Effector memory CD8-positive, alpha-beta T cell (primary cell): ENCODE data around the gene TSC22D1.
A peak's percentile ranks its signal among the peaks of the same experiment; 100 is the strongest.

Experiments used
- ATAC-seq: fragments of 150-1000 bp; cut with Tn5 transposase; replicated peaks from 2 replicates; pipeline ENCODE4 v1.10.0; 2021; ENCODE audit warnings: mild to moderate bottlenecking, moderate library complexity
- DNase-seq, 3 experiments: peaks; one replicate each; pipeline ENCODE4 v3.0.0; 2021
- H3K27ac Mint-ChIP-seq, 2 donors: one replicate each; pipeline ENCODE4 v1.8.0; 2022; ENCODE audit warnings: mild to moderate bottlenecking in 2 of 2, mixed read lengths in 2 of 2, moderate library complexity in 2 of 2
- H3K27me3 Mint-ChIP-seq, 2 donors: one replicate each; pipeline ENCODE4 v1.8.0; 2022; ENCODE audit warnings: mixed read lengths in 2 of 2
- H3K36me3 Mint-ChIP-seq: one replicate; pipeline ENCODE4 v1.8.0; 2022; ENCODE audit warnings: mild to moderate bottlenecking, moderate library complexity, mixed read lengths; ENCODE audit not compliant: insufficient read depth
- H3K4me1 Mint-ChIP-seq, 2 donors: one replicate each; pipeline ENCODE4 v1.8.0; 2022; ENCODE audit warnings: low read depth in 2 of 2, mixed read lengths in 2 of 2
- H3K4me3 Mint-ChIP-seq, 2 donors: one replicate each; pipeline ENCODE4 v1.8.0; 2022; ENCODE audit warnings: mild to moderate bottlenecking in 2 of 2, mixed read lengths in 2 of 2, moderate library complexity in 2 of 2
- H3K9me3 Mint-ChIP-seq, 2 donors: one replicate each; pipeline ENCODE4 v1.8.0; 2022; ENCODE audit warnings: mixed read lengths in 2 of 2

Gene TSC22D1

DNA sequence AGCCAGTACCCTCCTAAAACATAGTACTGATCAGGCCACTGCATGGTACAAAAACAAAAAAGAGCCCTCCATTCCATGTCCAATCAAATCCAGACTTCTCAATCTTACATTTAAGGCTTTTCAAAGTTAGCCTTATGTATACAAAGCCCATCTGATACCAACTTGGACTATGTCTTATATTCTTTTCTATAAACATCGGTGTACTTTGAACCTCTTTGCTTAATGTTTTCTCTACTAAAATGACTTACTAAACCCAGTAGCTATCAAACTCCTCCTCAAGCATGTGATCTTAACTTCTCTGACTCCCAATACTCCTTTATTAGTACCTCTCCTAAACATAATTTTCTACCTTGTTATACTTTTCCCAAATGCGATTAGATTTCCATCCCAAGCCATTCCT lies 14.8 kb downstream of the TSC22D1 start:
- no peak for DNase-seq
- Mint-ChIP-seq H3K36me3 (no peaks in the 10 kb centered on the region), H3K27ac (no peak overlapping the region), H3K27me3 (no peaks in the 10 kb centered on the region), H3K9me3 (no peaks in the 10 kb centered on the region), H3K4me3 (no peak overlapping the region), H3K4me1 (peaks cover 6 to 16% of the 10 kb centered on the region in 2 donors)
- ATAC-seq: no peak

DNA sequence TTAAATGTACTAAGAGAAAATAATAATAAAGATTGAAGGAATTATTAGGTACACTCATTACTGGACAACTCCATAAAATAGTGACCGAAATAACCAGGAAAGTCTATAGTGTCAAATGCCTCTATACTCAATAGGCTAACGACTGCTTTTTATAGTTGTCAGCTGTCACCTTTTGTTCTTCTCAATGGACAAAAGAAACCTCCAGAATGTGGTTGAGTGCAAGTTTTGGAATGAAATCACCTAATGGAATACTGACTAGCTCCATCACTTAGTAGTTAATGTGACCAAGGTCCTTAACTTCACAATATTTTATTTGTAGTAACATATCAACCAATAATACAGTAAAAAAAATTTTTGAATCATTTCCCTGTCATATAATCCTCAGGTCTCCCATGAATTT lies 18.1 kb downstream of the TSC22D1 start:
- no peak overlapping the region for H3K27ac Mint-ChIP-seq

DNA sequence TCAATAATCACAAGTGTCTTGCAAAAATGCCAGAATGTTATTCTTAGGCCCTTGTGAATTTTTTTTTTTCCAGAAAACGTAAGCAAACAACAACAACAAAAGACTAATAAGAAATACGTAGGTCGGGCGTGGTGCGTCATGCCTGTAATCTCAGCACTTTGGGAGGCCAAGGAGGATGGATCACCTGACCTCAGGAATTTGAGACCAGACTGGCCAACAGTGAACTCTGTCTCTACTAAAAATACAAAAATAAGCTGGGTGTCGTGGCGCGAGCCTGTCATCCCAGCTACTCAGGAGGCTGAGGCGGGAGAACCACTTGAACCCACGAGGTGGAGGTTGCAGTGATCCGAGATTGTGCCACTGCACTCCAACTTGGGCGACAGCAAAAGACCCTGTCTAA lies 20.9 kb downstream of the TSC22D1 start:
- Mint-ChIP-seq H3K4me1 (peaks cover 0 to 10% of the 10 kb centered on the region in 2 donors), H3K4me3 (no peak overlapping the region), H3K9me3 (no peaks in the 10 kb centered on the region), H3K27ac (no peak overlapping the region), H3K27me3 (no peaks in the 10 kb centered on the region), H3K36me3 (peaks cover 3% of the 10 kb centered on the region)
- ATAC-seq: no peak
- DNase-seq: no peak

More for the DNA sequence above, 18.1 kb downstream of the TSC22D1 start:
- no peaks in the 10 kb centered on the region for H3K27me3 Mint-ChIP-seq
- H3K4me3 Mint-ChIP-seq: no peak overlapping the region
- peaks cover 0 to 10% of the 10 kb centered on the region in 2 donors for H3K4me1 Mint-ChIP-seq
- no peak for ATAC-seq
- H3K9me3 Mint-ChIP-seq: no peaks in the 10 kb centered on the region
- DNase-seq: no peak
- H3K36me3 Mint-ChIP-seq: no peaks in the 10 kb centered on the region

DNA sequence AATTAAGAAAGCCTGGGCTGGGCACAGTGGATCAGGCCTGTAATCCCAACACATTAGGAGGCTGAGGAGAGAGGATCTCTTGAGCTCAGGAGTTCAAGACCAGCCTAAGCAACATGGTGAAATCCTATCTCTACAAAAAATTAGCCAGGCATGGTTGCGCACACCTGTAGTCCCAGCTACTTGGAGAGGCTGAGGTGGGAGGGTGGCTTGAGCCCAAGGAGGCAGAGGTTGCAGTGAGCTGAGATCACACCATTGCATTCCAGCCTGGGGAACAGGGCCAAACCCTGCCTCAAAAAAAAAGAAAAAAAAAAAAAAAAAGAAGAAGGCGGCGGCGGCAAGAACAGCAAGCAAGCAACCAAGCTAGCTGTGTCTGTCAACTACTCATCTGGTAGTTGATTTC lies 26.7 kb downstream of the TSC22D1 start:
- Mint-ChIP-seq H3K9me3 (no peaks in the 10 kb centered on the region), H3K27ac (no peak overlapping the region), H3K36me3 (peaks cover 3% of the 10 kb centered on the region), H3K27me3 (no peaks in the 10 kb centered on the region), H3K4me1 (peaks cover 0 to 3% of the 10 kb centered on the region in 2 donors), H3K4me3 (no peak overlapping the region)
- no peak for ATAC-seq
- DNase-seq: no peak

DNA sequence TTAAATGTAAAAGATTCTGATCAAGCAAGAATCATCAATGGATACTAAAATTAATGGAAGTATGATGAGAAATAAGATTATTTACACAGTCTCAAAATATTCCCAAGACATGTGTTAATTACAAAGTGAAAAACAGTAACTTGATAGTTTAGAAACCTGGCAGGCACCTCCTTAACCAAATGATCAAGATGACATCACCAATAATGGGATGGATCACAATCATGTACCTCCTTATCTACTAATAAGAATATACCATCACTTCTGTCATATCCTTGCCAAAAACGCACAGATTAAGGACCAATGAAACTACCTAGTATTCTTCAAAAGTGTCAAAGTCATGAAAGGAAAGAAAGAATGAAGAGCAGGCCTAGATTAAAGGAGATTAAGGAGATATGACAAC lies 30.0 kb downstream of the TSC22D1 start:
- H3K4me3 Mint-ChIP-seq: no peak overlapping the region
- H3K36me3 Mint-ChIP-seq: peaks cover 9% of the 10 kb centered on the region
- no peaks in the 10 kb centered on the region for H3K27me3 Mint-ChIP-seq
- H3K27ac Mint-ChIP-seq: no peak overlapping the region
- H3K4me1 Mint-ChIP-seq: peaks cover 3% of the 10 kb centered on the region in 2 donors
- DNase-seq (no peak), ATAC-seq (no peak)
- H3K9me3 Mint-ChIP-seq: no peaks in the 10 kb centered on the region

DNA sequence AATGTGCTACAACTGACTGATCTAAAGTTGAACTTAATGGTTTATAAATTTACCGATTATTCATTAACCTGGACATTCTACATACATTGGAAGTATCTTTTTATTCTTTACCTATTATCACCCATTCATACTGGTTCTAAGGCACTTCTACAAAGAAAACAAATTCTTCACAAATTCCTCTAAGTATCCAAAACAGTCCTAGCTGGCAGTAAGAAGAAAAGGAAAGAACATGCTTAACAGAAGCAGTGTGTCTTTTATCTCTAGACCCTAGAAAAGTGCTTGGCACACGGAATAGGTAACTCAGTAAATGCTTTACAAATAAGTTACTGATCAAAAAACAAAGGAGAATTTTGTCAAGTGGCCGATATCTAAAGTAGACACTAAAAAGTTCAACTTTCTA lies 32.8 kb downstream of the TSC22D1 start:
- peaks cover 6% of the 10 kb centered on the region for H3K36me3 Mint-ChIP-seq
- H3K9me3 Mint-ChIP-seq: no peaks in the 10 kb centered on the region
- H3K27me3 Mint-ChIP-seq: no peaks in the 10 kb centered on the region
- no peak for ATAC-seq
- H3K4me1 Mint-ChIP-seq: peaks cover 3 to 6% of the 10 kb centered on the region in 2 donors
- no peak overlapping the region for H3K4me3 Mint-ChIP-seq
- no peak for DNase-seq
- H3K27ac Mint-ChIP-seq: no peak overlapping the region

DNA sequence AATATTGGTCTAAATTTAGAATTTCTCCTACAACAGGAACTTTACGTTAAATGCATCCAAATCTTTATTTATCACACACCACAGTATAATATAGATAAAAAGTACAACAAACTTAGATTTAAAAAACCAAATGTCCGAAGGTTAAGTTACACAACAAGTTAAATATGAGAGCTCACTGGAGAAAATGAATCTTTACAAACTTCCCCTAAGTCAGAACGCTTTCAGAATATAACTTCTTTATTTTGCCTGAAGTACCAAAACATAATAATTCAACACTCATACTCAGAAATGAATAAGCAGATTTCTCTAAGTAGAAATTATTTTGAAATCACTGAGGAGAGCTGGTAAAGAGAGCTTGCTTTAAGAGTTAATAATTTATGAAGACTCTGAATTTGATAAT lies 33.8 kb downstream of the TSC22D1 start:
- no peak overlapping the region for H3K4me3 Mint-ChIP-seq
- no peak for ATAC-seq

DNA sequence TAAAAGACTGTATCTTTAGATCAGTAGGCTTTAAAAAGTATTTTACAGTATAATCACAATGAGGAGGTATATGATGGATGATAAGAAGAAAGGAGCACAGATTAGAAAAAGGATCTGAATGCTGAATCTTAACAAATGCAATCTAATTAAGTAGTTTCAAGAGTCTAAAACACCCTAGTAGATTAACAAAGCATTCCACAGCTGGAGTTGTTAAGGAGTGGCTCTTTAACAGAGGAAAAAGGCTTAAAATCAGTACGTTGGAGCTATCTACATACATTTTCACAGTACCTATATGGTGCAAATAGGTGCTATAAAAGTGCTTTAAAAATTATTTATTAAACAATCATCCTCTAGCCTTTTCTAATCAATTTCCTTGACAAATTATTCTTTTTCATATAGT lies 34.5 kb downstream of the TSC22D1 start:
- H3K27me3 Mint-ChIP-seq: no peaks in the 10 kb centered on the region
- no peak overlapping the region for H3K27ac Mint-ChIP-seq
- H3K9me3 Mint-ChIP-seq: no peaks in the 10 kb centered on the region
- H3K4me1 Mint-ChIP-seq: peaks cover 3 to 6% of the 10 kb centered on the region in 2 donors
- DNase-seq (no peak), ATAC-seq (no peak)
- no peak overlapping the region for H3K4me3 Mint-ChIP-seq
- H3K36me3 Mint-ChIP-seq: peaks cover 6% of the 10 kb centered on the region

More for the DNA sequence above, 33.8 kb downstream of the TSC22D1 start:
- Mint-ChIP-seq H3K27ac (no peak overlapping the region), H3K4me1 (peaks cover 3 to 6% of the 10 kb centered on the region in 2 donors), H3K36me3 (peaks cover 6% of the 10 kb centered on the region), H3K9me3 (no peaks in the 10 kb centered on the region), H3K27me3 (no peaks in the 10 kb centered on the region)
- DNase-seq: no peak

DNA sequence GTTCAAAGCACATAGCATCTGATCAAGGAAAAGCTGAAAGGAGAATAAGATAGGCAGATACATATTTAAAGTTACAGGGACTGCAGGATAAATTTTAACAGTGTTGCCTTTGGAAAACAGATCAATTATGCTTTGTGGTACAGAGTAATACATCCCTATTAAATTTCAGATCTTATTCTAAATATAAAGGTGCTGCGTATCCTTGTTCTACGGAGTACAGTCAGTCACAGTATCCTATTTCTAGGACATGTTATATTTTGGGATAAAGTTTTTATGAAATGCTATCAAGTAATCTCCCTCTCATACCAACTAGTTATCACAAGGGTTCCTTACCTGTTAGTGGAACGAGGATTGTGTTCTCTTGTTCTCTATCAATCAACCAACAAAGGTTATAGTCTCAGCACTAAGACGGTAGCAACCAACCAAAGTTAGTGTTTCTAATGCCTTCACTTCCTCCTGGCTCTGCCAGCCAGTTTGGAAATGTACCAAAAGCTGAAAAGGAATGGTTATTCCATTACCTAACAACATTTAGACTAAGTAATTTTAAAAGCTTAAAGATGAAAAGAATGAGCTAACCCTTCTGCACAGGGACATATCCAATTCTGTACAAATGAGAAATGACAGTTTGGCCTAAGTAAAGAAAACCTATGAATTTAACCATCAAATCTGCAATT lies 35.2 kb downstream of the TSC22D1 start:
- Mint-ChIP-seq H3K27ac (no peak overlapping the region), H3K27me3 (no peaks in the 10 kb centered on the region), H3K4me3 (no peak overlapping the region), H3K4me1 (peaks cover 0 to 6% of the 10 kb centered on the region in 2 donors), H3K9me3 (no peaks in the 10 kb centered on the region), H3K36me3 (peaks cover 6% of the 10 kb centered on the region)
- DNase-seq (no peak), ATAC-seq (no peak)

DNA sequence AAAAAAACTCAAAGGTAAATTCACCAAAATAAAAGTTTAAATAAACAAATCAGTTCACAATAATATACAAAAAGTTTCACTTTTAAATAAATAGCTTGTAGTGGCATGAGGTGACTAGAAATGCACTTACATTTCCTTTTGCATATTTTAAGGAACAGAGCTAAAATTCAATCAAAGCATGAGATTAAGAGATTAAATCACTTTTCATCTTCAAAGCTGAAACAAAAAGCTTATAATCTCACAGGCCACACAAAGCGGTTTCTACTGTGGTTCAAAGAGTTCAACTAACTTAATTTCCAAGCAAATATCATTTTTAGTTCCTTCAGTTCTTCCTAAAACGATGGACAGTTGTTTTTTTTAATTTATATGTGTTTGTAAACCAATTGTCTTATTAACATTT lies 38.9 kb downstream of the TSC22D1 start:
- DNase-seq (no peak), ATAC-seq (no peak)
- Mint-ChIP-seq H3K4me1 (peaks cover 0 to 6% of the 10 kb centered on the region in 2 donors), H3K9me3 (no peaks in the 10 kb centered on the region), H3K27ac (no peak overlapping the region), H3K27me3 (no peaks in the 10 kb centered on the region), H3K4me3 (no peak overlapping the region), H3K36me3 (no peaks in the 10 kb centered on the region)

DNA sequence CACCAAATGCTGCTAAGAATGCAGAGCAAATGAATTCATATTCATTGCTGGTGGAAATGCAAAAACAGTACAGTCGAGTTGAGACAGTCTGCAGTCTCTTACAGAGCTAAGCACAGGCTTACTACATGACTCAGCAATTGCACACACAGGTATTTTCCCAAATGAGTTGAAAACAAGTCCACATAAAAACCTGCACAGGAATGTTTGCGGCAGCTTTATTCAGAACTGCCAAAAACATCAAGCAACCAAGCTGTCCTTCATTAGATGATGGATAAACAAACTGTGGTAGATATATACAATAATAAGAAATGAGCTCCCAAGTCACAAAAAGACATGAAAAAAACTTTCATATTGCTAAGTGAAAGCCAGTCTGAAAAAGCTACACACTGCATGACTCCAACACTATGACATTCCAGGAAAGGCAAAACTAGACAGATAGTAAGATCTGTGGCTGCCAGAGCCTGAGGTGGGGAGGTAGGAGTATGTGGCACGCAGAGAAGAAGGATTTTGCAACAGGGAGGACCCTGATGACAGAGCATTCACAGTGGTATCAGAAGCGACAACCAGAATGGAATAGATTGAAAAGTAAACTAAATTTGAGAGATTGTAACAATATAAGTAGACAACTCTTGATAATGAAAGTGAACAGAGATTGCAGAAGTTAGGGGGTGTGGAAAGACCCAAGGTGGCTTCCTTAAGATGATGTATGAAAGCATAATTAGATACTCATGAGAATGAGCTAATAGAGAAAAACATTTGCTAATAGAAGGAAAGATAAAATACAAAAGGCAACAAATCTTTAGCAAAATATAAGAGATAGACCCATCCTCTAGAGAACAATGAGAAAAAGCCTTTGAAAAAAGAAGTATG lies 52.7 kb downstream of the TSC22D1 start:
- DNase-seq: no peak
- H3K4me3 Mint-ChIP-seq: no peak overlapping the region
- no peaks in the 10 kb centered on the region for H3K4me1 Mint-ChIP-seq
- ATAC-seq: no peak
- H3K36me3 Mint-ChIP-seq: no peaks in the 10 kb centered on the region
- no peaks in the 10 kb centered on the region for H3K9me3 Mint-ChIP-seq
- H3K27me3 Mint-ChIP-seq: no peaks in the 10 kb centered on the region
- no peak overlapping the region for H3K27ac Mint-ChIP-seq

DNA sequence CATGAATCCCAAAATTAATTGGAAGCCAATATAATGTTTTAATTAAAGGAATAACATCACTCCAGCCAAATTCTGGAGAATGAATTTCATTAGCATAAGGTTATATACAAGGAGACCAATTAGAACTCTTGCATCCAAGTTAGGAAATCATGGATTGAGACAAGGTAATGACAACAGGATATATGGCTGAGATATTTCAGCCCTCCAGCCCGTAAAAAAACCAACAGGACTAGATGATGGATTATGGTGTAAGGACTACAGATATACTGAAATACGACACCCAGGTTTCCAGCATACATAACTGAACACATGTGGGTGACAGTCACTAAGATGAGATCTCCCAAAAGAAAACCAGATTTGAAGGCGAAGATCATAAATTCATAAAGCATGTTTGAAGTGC lies 56.5 kb downstream of the TSC22D1 start:
- no peaks in the 10 kb centered on the region for H3K36me3 Mint-ChIP-seq
- no peaks in the 10 kb centered on the region for H3K27me3 Mint-ChIP-seq
- H3K4me1 Mint-ChIP-seq: peaks cover 0 to 5% of the 10 kb centered on the region in 2 donors
- no peaks in the 10 kb centered on the region for H3K9me3 Mint-ChIP-seq
- no peak overlapping the region for H3K4me3 Mint-ChIP-seq
- DNase-seq: no peak
- H3K27ac Mint-ChIP-seq: peak overlapping the region in 1 of 2 donors; percentile 6
- ATAC-seq: no peak

DNA sequence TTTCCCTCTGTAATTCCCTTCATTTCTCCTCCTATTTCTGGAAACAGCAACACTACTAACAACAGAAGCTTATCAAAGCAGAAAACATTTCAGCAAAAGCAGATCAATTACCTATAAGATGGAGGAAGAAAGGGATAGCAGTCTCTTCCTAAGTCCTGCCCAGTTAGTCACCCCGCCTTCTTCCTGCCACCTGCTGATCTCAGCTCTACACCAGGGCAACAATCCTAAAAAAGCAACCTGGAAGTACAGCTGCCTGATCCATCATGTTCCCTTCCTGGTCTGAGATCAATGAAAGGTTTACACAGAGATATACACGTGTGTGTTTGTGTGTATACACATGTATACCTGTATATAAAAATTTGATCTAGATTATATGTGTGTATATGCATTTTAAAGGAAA lies 59.4 kb downstream of the TSC22D1 start:
- no peak for ATAC-seq
- Mint-ChIP-seq H3K4me1 (peaks cover 0 to 9% of the 10 kb centered on the region in 2 donors), H3K27ac (peak overlapping the region in 1 of 2 donors; percentile 64), H3K9me3 (no peaks in the 10 kb centered on the region), H3K4me3 (no peak overlapping the region), H3K36me3 (peaks cover 3% of the 10 kb centered on the region), H3K27me3 (no peaks in the 10 kb centered on the region)
- no peak for DNase-seq

DNA sequence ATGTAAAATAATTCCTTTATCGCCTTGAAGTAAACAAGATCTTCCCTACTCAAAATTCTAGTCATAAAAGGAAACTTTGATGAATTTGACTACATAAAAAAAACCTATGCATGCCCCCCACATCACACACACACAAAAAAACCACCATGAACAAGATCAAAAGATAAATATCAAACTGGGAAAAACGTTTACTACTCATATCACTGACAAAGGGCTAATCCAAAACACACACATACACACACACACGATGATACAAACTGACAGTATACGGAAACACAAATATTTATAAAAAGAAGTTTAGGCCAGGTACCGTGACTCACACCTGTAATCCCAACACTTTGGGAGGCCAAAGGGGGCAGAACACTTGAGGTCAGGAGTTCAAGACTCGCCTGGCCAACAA lies 61.9 kb downstream of the TSC22D1 start:
- Mint-ChIP-seq H3K27ac (peak overlapping the region in 1 of 2 donors; percentile 16), H3K4me3 (no peak overlapping the region), H3K9me3 (no peaks in the 10 kb centered on the region), H3K27me3 (no peaks in the 10 kb centered on the region), H3K36me3 (peaks cover 3% of the 10 kb centered on the region), H3K4me1 (peaks cover 0 to 9% of the 10 kb centered on the region in 2 donors)
- no peak for ATAC-seq
- no peak for DNase-seq
